GM04503 (cell line): ENCODE measurements around the gene ZNF644.
"Not testable (repeated sequence)": the region's sequence is repeated elsewhere in the genome, so short reads cannot be mapped to it uniquely, and the experiment has no call there.

ENCODE experiments used
- DNase-seq: peaks from one replicate; pipeline ENCODE4 v3.0.0-alpha.2; 2012; ENCODE audit warnings: low read depth

ZNF644 gene

GRCh38 chr1:90986953-90987352 is 34.9 kb downstream of the ZNF644 start:
- no peak for DNase-seq

GRCh38 chr1:90977522-90977921 is 44.3 kb downstream of the ZNF644 start:
- no peak for DNase-seq

- peak; percentile 11 for DNase-seq
Observed at GRCh38 chr1:90973897-90974798, 47.7 kb downstream of the ZNF644 start.

- no peak for DNase-seq
Observed at GRCh38 chr1:90970208-90970607, 51.6 kb downstream of the ZNF644 start.

GRCh38 chr1:90969241-90969640 is 52.6 kb downstream of the ZNF644 start:
- DNase-seq, result no peak

GRCh38 chr1:90964444-90965035 is 57.3 kb downstream of the ZNF644 start:
- DNase-seq, result no peak

- DNase-seq, result no peak
Observed at GRCh38 chr1:90963651-90964050, 58.2 kb downstream of the ZNF644 start.

- DNase-seq, result no peak
Observed at GRCh38 chr1:90963236-90963635, 58.6 kb downstream of the ZNF644 start.

GRCh38 chr1:90959352-90960206 is 62.3 kb downstream of the ZNF644 start:
- no peak for DNase-seq

- DNase-seq, result no peak
Observed at GRCh38 chr1:90957497-90957896, 64.3 kb downstream of the ZNF644 start.

GRCh38 chr1:90955769-90956168 is 66.1 kb downstream of the ZNF644 start:
- no peak for DNase-seq

GRCh38 chr1:90952906-90953305 is 68.9 kb downstream of the ZNF644 start:
- DNase-seq, result no peak

- no peak for DNase-seq
Observed at GRCh38 chr1:90951009-90951408, 70.8 kb downstream of the ZNF644 start.

GRCh38 chr1:90948301-90948700 is 73.5 kb downstream of the ZNF644 start:
- no peak for DNase-seq

- no peak for DNase-seq
Observed at GRCh38 chr1:90946630-90947029, 75.2 kb downstream of the ZNF644 start.

- DNase-seq, result no peak
Observed at GRCh38 chr1:90945287-90945686, 76.5 kb downstream of the ZNF644 start.

GRCh38 chr1:90943966-90944365 is 77.9 kb downstream of the ZNF644 start:
- DNase-seq, result no peak

GRCh38 chr1:90940746-90941145 is 81.1 kb downstream of the ZNF644 start:
- DNase-seq, result no peak

- DNase-seq, result no peak
Observed at GRCh38 chr1:90936731-90937130, 85.1 kb downstream of the ZNF644 start.

- no peak for DNase-seq
Observed at GRCh38 chr1:90936061-90936460, 85.8 kb downstream of the ZNF644 start.

- DNase-seq, result not testable (repeated sequence)
Observed at GRCh38 chr1:90928231-90928630, 93.6 kb downstream of the ZNF644 start.

GRCh38 chr1:90927674-90928073 is 94.2 kb downstream of the ZNF644 start:
- not testable (repeated sequence) for DNase-seq

- no peak for DNase-seq
Observed at GRCh38 chr1:90926971-90927370, 94.9 kb downstream of the ZNF644 start.
